ENCODE measurements around the gene DNAH11. TPM values are rescaled to one million over a fixed set of nuclear protein-coding genes. Genes with fewer than 3 reads are reported as not detected.

The DNAH11 gene
- total RNA-seq, 1 experiment from 2014 or later, result 2.0 TPM

DNA sequence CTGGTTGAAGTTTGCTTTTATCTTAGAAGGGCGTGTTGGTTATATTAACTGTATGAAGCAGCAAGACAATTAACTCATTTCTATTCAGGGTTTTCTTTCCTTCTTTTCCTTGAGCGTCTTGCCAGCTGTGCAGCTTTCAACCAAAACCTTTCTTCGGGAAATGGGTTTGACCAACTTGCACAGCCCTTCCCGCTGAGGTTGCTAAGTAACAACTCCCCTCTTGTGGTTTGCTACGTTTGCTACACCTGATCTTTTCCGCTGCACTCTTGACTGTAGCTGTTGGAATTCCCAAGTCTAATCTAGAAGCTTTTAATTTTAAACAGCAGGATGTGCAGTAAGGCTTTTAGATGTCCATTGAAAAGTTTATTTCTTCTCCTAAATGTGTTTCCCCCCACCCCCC is 286.0 kb downstream of the DNAH11 start:
- H3K36me3 Mint-ChIP-seq (ENCODE audit: insufficient read depth, unreplicated experiment), result no peaks in the 10 kb centered on the region
- TF ChIP-seq, protein P1, sequence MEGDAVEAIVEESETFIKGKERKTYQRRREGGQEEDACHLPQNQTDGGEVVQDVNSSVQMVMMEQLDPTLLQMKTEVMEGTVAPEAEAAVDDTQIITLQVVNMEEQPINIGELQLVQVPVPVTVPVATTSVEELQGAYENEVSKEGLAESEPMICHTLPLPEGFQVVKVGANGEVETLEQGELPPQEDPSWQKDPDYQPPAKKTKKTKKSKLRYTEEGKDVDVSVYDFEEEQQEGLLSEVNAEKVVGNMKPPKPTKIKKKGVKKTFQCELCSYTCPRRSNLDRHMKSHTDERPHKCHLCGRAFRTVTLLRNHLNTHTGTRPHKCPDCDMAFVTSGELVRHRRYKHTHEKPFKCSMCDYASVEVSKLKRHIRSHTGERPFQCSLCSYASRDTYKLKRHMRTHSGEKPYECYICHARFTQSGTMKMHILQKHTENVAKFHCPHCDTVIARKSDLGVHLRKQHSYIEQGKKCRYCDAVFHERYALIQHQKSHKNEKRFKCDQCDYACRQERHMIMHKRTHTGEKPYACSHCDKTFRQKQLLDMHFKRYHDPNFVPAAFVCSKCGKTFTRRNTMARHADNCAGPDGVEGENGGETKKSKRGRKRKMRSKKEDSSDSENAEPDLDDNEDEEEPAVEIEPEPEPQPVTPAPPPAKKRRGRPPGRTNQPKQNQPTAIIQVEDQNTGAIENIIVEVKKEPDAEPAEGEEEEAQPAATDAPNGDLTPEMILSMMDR (IDR thresholded peaks at IDR 0.05; ENCODE audit: insufficient read depth in 1 of 2, low read depth in 1 of 2, low read length in 1 of 2, severe bottlenecking in 1 of 2, unreplicated experiment in 1 of 2), result peak in 1 of 2 experiments; percentile 8
- no peaks in the 10 kb centered on the region for H3K4me1 Mint-ChIP-seq (ENCODE audit: low read depth, unreplicated experiment)
- intact Hi-C loops (cut with micrococcal nuclease; ENCODE audit: unreplicated experiment), result no loop called here
- DNase-seq, result peak in 1 of 2 experiments; percentile 3
- Histone ChIP-seq H3K9me3 (no peaks in the 10 kb centered on the region), H3K4me3 (ENCODE audit: low read depth, low read length) (no peak overlapping the region), H3K4me1 (no peaks in the 10 kb centered on the region), H3K27me3 (replicated peaks; ENCODE audit: control insufficient read depth, insufficient read depth, low read length) (no peaks in the 10 kb centered on the region; the same call in none of the 2 replicates), H3K36me3 (ENCODE audit: control insufficient read depth, insufficient read depth, low read length) (no peaks in the 10 kb centered on the region)
- ChIA-PET CTCF (no interaction called here), POLR2A (no interaction called here)
- no peaks in the 10 kb centered on the region for H3K9me3 Mint-ChIP-seq (ENCODE audit: unreplicated experiment)
- peaks cover 2% of the 10 kb centered on the region for H3K27me3 Mint-ChIP-seq (ENCODE audit: insufficient read depth, unreplicated experiment)
- no peak overlapping the region for H3K27ac Mint-ChIP-seq (ENCODE audit: unreplicated experiment)
- no TSS peak for BruUV-seq (replicated peaks)
- no peak overlapping the region for H3K4me3 Mint-ChIP-seq (ENCODE audit: unreplicated experiment)

DNA sequence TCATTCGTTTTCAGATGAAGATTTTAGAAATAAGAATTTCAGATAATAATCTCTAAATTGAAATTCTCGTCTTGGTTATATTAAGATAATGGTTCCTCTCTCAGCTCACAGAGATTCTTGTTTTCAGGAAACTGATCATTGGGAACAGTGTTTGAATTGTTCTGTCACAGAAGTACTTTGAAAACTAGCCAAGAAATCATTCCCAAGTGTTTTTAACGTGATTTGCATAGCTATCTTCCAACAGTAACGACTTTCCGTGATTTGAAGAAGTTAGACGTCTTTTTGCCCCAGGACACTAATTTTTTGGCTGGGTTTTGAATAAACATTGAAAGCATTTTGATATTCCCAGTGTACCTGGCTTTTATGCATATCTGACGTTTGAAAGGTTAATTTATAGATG is 286.9 kb downstream of the DNAH11 start:
- CTCF ChIA-PET, result interaction anchor here (0.7 kb wide), 1 partner anchor 140 kb away, joined by 3 read pairs; no protein-coding TSS in a partner anchor
- no TSS peak for BruUV-seq (replicated peaks)
- Histone ChIP-seq H3K4me3 (ENCODE audit: low read depth, low read length) (no peak overlapping the region), H3K27me3 (replicated peaks; ENCODE audit: control insufficient read depth, insufficient read depth, low read length) (no peaks in the 10 kb centered on the region; the same call in none of the 2 replicates), H3K9me3 (no peaks in the 10 kb centered on the region), H3K4me1 (no peaks in the 10 kb centered on the region), H3K36me3 (ENCODE audit: control insufficient read depth, insufficient read depth, low read length) (no peaks in the 10 kb centered on the region)
- POLR2A ChIA-PET, result no interaction called here
- no peak overlapping the region for H3K27ac Mint-ChIP-seq (ENCODE audit: unreplicated experiment)
- H3K27me3 Mint-ChIP-seq (ENCODE audit: insufficient read depth, unreplicated experiment), result peaks cover 8% of the 10 kb centered on the region
- no peaks in the 10 kb centered on the region for H3K4me1 Mint-ChIP-seq (ENCODE audit: low read depth, unreplicated experiment)
- H3K4me3 Mint-ChIP-seq (ENCODE audit: unreplicated experiment), result no peak overlapping the region
- no peaks in the 10 kb centered on the region for H3K9me3 Mint-ChIP-seq (ENCODE audit: unreplicated experiment)
- no peak for DNase-seq
- TF ChIP-seq, protein P1 (IDR thresholded peaks at IDR 0.05; ENCODE audit: insufficient read depth in 1 of 2, low read depth in 1 of 2, low read length in 1 of 2, severe bottlenecking in 1 of 2, unreplicated experiment in 1 of 2), result no peak
- H3K36me3 Mint-ChIP-seq (ENCODE audit: insufficient read depth, unreplicated experiment), result no peaks in the 10 kb centered on the region
- intact Hi-C loops (cut with micrococcal nuclease; ENCODE audit: unreplicated experiment), result no loop called here

DNA sequence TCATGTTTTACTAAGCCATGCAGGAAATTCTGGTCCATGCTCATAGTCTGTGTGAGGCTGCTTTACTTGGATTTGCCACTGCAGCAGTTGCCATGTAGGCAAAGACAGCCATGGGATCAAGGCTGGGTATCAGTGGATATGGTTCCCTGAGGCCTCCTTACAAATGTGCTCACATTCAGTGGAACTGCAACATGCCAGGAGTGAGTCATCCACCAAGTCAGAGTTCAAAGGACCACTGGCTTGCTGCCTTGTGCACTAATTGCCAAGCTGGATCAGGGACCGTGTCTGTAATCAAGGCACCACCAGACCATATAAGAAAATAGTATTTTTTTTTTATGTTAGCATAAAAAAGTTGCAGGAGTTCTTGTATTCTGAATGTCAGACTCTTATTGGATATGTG is 301.9 kb downstream of the DNAH11 start:
- Histone ChIP-seq H3K4me1 (no peaks in the 10 kb centered on the region), H3K9me3 (peaks cover 4% of the 10 kb centered on the region; the same call in 1 of the 2 replicates), H3K36me3 (ENCODE audit: control insufficient read depth, insufficient read depth, low read length) (no peaks in the 10 kb centered on the region), H3K4me3 (ENCODE audit: low read depth, low read length) (no peak overlapping the region), H3K27me3 (replicated peaks; ENCODE audit: control insufficient read depth, insufficient read depth, low read length) (no peaks in the 10 kb centered on the region)
- BruUV-seq (replicated peaks), result no TSS peak
- DNase-seq, result no peak
- intact Hi-C loops (cut with micrococcal nuclease; ENCODE audit: unreplicated experiment), result no loop called here
- Mint-ChIP-seq H3K36me3 (ENCODE audit: insufficient read depth, unreplicated experiment) (no peaks in the 10 kb centered on the region), H3K4me3 (ENCODE audit: unreplicated experiment) (no peak overlapping the region), H3K27me3 (ENCODE audit: insufficient read depth, unreplicated experiment) (peaks cover 4% of the 10 kb centered on the region), H3K9me3 (ENCODE audit: unreplicated experiment) (peaks cover 10% of the 10 kb centered on the region), H3K27ac (ENCODE audit: unreplicated experiment) (no peak overlapping the region), H3K4me1 (ENCODE audit: low read depth, unreplicated experiment) (no peaks in the 10 kb centered on the region)
- POLR2A ChIA-PET, result no interaction called here
- CTCF ChIA-PET, result no interaction called here
- TF ChIP-seq, protein P1 (IDR thresholded peaks at IDR 0.05; ENCODE audit: insufficient read depth in 1 of 2, low read depth in 1 of 2, low read length in 1 of 2, severe bottlenecking in 1 of 2, unreplicated experiment in 1 of 2), result no peak

All from Caco-2 (cell line).